Measurements from ENCODE around the gene CLTA.

- TF ChIP-seq CTCF (IDR thresholded peaks at IDR 0.05) (no peak), USF2 (IDR thresholded peaks at IDR 0.05) (no peak), CHD2 (IDR thresholded peaks at IDR 0.05; ENCODE audit: low read length, partially characterized antibody) (no peak), EP300 (IDR thresholded peaks at IDR 0.05) (no peak), CBX8 (IDR thresholded peaks at IDR 0.05) (no peak), HOXA7 (CRISPR knock-in tag; IDR thresholded peaks at IDR 0.05) (no peak), CBX2 (IDR thresholded peaks at IDR 0.05; ENCODE audit: borderline replicate concordance, low read depth) (no peak), CEBPB (IDR thresholded peaks at IDR 0.05) (no peak), FOSL2 (IDR thresholded peaks at IDR 0.05) (no peak), FOSL2 (CRISPR knock-in tag; IDR thresholded peaks at IDR 0.05) (no peak), RFX5 (IDR thresholded peaks at IDR 0.05) (no peak)
- TF ChIP-seq, protein P1, sequence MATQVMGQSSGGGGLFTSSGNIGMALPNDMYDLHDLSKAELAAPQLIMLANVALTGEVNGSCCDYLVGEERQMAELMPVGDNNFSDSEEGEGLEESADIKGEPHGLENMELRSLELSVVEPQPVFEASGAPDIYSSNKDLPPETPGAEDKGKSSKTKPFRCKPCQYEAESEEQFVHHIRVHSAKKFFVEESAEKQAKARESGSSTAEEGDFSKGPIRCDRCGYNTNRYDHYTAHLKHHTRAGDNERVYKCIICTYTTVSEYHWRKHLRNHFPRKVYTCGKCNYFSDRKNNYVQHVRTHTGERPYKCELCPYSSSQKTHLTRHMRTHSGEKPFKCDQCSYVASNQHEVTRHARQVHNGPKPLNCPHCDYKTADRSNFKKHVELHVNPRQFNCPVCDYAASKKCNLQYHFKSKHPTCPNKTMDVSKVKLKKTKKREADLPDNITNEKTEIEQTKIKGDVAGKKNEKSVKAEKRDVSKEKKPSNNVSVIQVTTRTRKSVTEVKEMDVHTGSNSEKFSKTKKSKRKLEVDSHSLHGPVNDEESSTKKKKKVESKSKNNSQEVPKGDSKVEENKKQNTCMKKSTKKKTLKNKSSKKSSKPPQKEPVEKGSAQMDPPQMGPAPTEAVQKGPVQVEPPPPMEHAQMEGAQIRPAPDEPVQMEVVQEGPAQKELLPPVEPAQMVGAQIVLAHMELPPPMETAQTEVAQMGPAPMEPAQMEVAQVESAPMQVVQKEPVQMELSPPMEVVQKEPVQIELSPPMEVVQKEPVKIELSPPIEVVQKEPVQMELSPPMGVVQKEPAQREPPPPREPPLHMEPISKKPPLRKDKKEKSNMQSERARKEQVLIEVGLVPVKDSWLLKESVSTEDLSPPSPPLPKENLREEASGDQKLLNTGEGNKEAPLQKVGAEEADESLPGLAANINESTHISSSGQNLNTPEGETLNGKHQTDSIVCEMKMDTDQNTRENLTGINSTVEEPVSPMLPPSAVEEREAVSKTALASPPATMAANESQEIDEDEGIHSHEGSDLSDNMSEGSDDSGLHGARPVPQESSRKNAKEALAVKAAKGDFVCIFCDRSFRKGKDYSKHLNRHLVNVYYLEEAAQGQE (IDR thresholded peaks at IDR 0.05): no peak
Observed at GRCh38 chr9:36170531-36170930, 20.2 kb upstream of the CLTA start.

All from A549 (cell line).